MCF 10A (cell line): ENCODE results near the gene TYROBP. TPM values are rescaled to one million over a fixed set of nuclear protein-coding genes. Genes with fewer than 3 reads are reported as not detected.

Experiments used
- BruUV-seq: library from RNA; stranded (reverse); fragments of 400-500 nt; replicated peaks from 2 replicates; lab custom pipeline; 2021; lab: Mats Ljungman, UMichigan
- CTCF ChIA-PET: fragments of 300-600 bp; sonication (Branson Sonifier 250); formaldehyde crosslinking; extraction: SDS; loops from one replicate; lab custom pipeline; 2021; ENCODE audit warnings: antibody characterized with exemption, inconsistent platforms; lab: Yijun Ruan, JAX
- POLR2A ChIA-PET: fragments of 300-600, 350-650 bp; sonication (Branson Sonifier 250); formaldehyde crosslinking; extraction: SDS; loops from one replicate; lab custom pipeline; 2020; ENCODE audit warnings: antibody characterized with exemption, inconsistent platforms; lab: Yijun Ruan, JAX
- DNase-seq: peaks from one replicate; pipeline ENCODE4 v3.0.0-alpha.2; 2018; ENCODE audit not compliant: unreplicated experiment
- H3K27ac Mint-ChIP-seq: one replicate; pipeline ENCODE4 v1.8.0; 2022; ENCODE audit warnings: mild to moderate bottlenecking, low read depth, mixed read lengths; ENCODE audit not compliant: unreplicated experiment
- H3K27me3 Mint-ChIP-seq: one replicate; pipeline ENCODE4 v1.8.0; 2022; ENCODE audit warnings: mixed read lengths; ENCODE audit not compliant: insufficient read depth, unreplicated experiment
- H3K36me3 Mint-ChIP-seq: one replicate; pipeline ENCODE4 v1.8.0; 2022; ENCODE audit warnings: mild to moderate bottlenecking, moderate library complexity, mixed read lengths; ENCODE audit not compliant: insufficient read depth, unreplicated experiment
- H3K4me1 Mint-ChIP-seq: one replicate; pipeline ENCODE4 v1.8.0; 2022; ENCODE audit warnings: mixed read lengths; ENCODE audit not compliant: insufficient read depth, unreplicated experiment
- H3K4me3 Mint-ChIP-seq: one replicate; pipeline ENCODE4 v1.8.0; 2022; ENCODE audit warnings: mild to moderate bottlenecking, moderate library complexity, mixed read lengths; ENCODE audit not compliant: unreplicated experiment
- H3K9me3 Mint-ChIP-seq: one replicate; pipeline ENCODE4 v1.8.0; 2022; ENCODE audit warnings: mixed read lengths; ENCODE audit not compliant: unreplicated experiment
- intact Hi-C: fragments of 100-400 bp; cut with micrococcal nuclease; formaldehyde crosslinking; loops from 2 replicates; pipeline ENCODE4 v1.14.1; 2022
- total RNA-seq: library from RNA; stranded (reverse); gene quantifications from 2 replicates; pipeline ENCODE4 v1.2.3, GENCODE V29; 2022
- TF ChIP-seq, protein P1 (sequence below): fragments of 200-600 bp; IDR thresholded peaks from one replicate; pipeline ENCODE4 v1.8.0; 2022; ENCODE audit warnings: antibody characterized with exemption, mild to moderate bottlenecking; ENCODE audit not compliant: unreplicated experiment

The TYROBP gene
- total RNA-seq, 1 experiment from 2014 or later: not detected

DNA sequence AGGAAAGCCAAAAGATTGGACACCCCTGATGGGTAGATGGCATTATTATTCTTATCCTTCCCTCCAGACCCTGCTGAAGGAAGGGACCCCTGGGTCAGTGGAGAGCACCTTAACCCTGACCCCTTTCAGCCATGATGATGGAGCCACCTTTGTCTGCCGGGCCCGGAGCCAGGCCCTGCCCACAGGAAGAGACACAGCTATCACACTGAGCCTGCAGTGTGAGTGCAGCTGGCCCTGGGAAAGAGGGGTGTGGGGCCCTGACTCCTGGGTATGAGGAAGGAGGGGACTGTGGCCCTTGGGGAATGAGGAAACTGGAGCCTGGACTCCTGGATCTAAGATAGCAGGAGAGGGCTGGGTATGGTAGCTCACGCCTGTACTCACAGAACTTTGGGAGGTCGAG lies 48.7 kb downstream of the TYROBP start:
- TF ChIP-seq, protein P1, sequence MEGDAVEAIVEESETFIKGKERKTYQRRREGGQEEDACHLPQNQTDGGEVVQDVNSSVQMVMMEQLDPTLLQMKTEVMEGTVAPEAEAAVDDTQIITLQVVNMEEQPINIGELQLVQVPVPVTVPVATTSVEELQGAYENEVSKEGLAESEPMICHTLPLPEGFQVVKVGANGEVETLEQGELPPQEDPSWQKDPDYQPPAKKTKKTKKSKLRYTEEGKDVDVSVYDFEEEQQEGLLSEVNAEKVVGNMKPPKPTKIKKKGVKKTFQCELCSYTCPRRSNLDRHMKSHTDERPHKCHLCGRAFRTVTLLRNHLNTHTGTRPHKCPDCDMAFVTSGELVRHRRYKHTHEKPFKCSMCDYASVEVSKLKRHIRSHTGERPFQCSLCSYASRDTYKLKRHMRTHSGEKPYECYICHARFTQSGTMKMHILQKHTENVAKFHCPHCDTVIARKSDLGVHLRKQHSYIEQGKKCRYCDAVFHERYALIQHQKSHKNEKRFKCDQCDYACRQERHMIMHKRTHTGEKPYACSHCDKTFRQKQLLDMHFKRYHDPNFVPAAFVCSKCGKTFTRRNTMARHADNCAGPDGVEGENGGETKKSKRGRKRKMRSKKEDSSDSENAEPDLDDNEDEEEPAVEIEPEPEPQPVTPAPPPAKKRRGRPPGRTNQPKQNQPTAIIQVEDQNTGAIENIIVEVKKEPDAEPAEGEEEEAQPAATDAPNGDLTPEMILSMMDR: no peak
- POLR2A ChIA-PET: no interaction called here
- DNase-seq: no peak
- Mint-ChIP-seq H3K9me3 (no peaks in the 10 kb centered on the region), H3K4me3 (no peak overlapping the region), H3K27me3 (peaks cover 27% of the 10 kb centered on the region), H3K27ac (no peak overlapping the region), H3K36me3 (no peaks in the 10 kb centered on the region), H3K4me1 (no peaks in the 10 kb centered on the region)
- intact Hi-C loops: no loop called here
- BruUV-seq: no TSS peak
- CTCF ChIA-PET: no interaction called here

- POLR2A ChIA-PET: no interaction called here
- Mint-ChIP-seq H3K27ac (no peak overlapping the region), H3K27me3 (peaks cover 38% of the 10 kb centered on the region), H3K36me3 (no peaks in the 10 kb centered on the region), H3K4me1 (no peaks in the 10 kb centered on the region), H3K9me3 (no peaks in the 10 kb centered on the region), H3K4me3 (no peak overlapping the region)
- intact Hi-C loops: no loop called here
- DNase-seq: no peak
- CTCF ChIA-PET: no interaction called here
- TF ChIP-seq, protein P1: no peak
- no TSS peak for BruUV-seq
These were observed 49.8 kb downstream of the TYROBP start for GRCh38 chr19:35858311-35858710.

GRCh38 chr19:35856546-35857149 lies 51.4 kb downstream of the TYROBP start, which contains the start of gene KIRREL2:
Gene KIRREL2, plus strand, starts transcription at chr19:35856911. Its CDS starts 209 bp downstream, at chr19:35857120.
- Mint-ChIP-seq H3K4me1 (no peaks in the 10 kb centered on the region), H3K36me3 (no peaks in the 10 kb centered on the region), H3K27ac (no peak within 1 kb of the TSS), H3K9me3 (no peaks in the 10 kb centered on the region), H3K27me3 (peaks cover 44% of the 10 kb centered on the region), H3K4me3 (peak within 1 kb of the TSS; percentile 47)
- DNase-seq: no peak
- CTCF ChIA-PET: no interaction called here
- BruUV-seq: no TSS peak
- TF ChIP-seq, protein P1: no peak
- POLR2A ChIA-PET: interaction anchor here (0.9 to 1.3 kb wide), 2 partner anchors 12 to 23 kb away, joined by 3 read pairs; partner anchors contain the start of gene APLP1
- intact Hi-C loops: no loop called here

Other genes starting within 250 kb of the TYROBP start
- gene UPK1A, start 241.8 kb downstream of the TYROBP start, total RNA-seq: not detected in 2 replicates
- gene ZBTB32, start 203.7 kb downstream of the TYROBP start, total RNA-seq: not detected in 2 replicates
- gene KMT2B, start 190.3 kb downstream of the TYROBP start, total RNA-seq: 36.0 TPM in 2 replicates
- gene IGFLR1, start 165.8 kb downstream of the TYROBP start, total RNA-seq: 3.6 and 4.2 TPM in 2 replicates
- gene U2AF1L4, start 162.9 kb downstream of the TYROBP start, total RNA-seq: 32.0 and 37.5 TPM in 2 replicates
- 65.0 and 86.9 TPM in 2 replicates for gene PSENEN, start 162.6 kb downstream of the TYROBP start, total RNA-seq
- gene LIN37, start 159.7 kb downstream of the TYROBP start, total RNA-seq: 19.6 and 24.6 TPM in 2 replicates
- gene HSPB6, start 151.3 kb downstream of the TYROBP start, total RNA-seq: 0.21 TPM in 1 of 2 replicates, not detected in the other
- 33.8 and 37.3 TPM in 2 replicates for gene PROSER3, start 150.1 kb downstream of the TYROBP start, total RNA-seq
- 5.4 and 5.6 TPM in 2 replicates for gene ARHGAP33, start 132.7 kb downstream of the TYROBP start, total RNA-seq
- gene PRODH2, start 95.5 kb downstream of the TYROBP start, total RNA-seq: not detected in 2 replicates
- gene NPHS1, start 55.8 kb downstream of the TYROBP start, total RNA-seq: not detected in 2 replicates
- not detected in 2 replicates for gene KIRREL2, start 51.4 kb downstream of the TYROBP start, total RNA-seq
- 1.3 and 2.4 TPM in 2 replicates for gene APLP1, start 39.7 kb downstream of the TYROBP start, total RNA-seq
- gene NFKBID, start 7.8 kb downstream of the TYROBP start, total RNA-seq: 6.4 and 8.4 TPM in 2 replicates
- gene HCST, start 5.8 kb downstream of the TYROBP start, total RNA-seq: not detected in 2 replicates
- gene LRFN3, start 28.1 kb upstream of the TYROBP start, total RNA-seq: 7.4 and 10.1 TPM in 2 replicates
- 14.4 and 15.0 TPM in 2 replicates for gene SDHAF1, start 86.9 kb upstream of the TYROBP start, total RNA-seq
- 0.14 and 0.91 TPM in 2 replicates for gene SYNE4, start 100.5 kb upstream of the TYROBP start, total RNA-seq
- gene ALKBH6, start 105.9 kb upstream of the TYROBP start, total RNA-seq: 16.5 and 20.9 TPM in 2 replicates
- 1.2 and 2.3 TPM in 2 replicates for gene CLIP3, start 124.6 kb upstream of the TYROBP start, total RNA-seq
- gene THAP8, start 146.0 kb upstream of the TYROBP start, total RNA-seq: 4.0 and 4.7 TPM in 2 replicates
- gene WDR62, start 146.6 kb upstream of the TYROBP start, total RNA-seq: 5.2 and 6.2 TPM in 2 replicates
- gene OVOL3, start 202.8 kb upstream of the TYROBP start, total RNA-seq: not detected in 2 replicates
- 112 and 126 TPM in 2 replicates for gene POLR2I, start 206.6 kb upstream of the TYROBP start, total RNA-seq
- gene TBCB, start 207.2 kb upstream of the TYROBP start, total RNA-seq: 101 and 122 TPM in 2 replicates
- gene CAPNS1, start 231.8 kb upstream of the TYROBP start, total RNA-seq: 666 and 788 TPM in 2 replicates
- not detected in 2 replicates for gene COX7A1, start 244.2 kb upstream of the TYROBP start, total RNA-seq